ENCODE measurements around the gene FAM20C. TPM values are rescaled to one million over a fixed set of nuclear protein-coding genes. Genes with fewer than 3 reads are reported as not detected.

The FAM20C gene
- total RNA-seq, 1 experiment from 2014 or later: 62.4 TPM

GRCh38 chr7:274266-274665 lies 81.9 kb downstream of the FAM20C start:
- H3K27ac ChIP-seq (ENCODE audit: low read length): no peak overlapping the region
- TF ChIP-seq TCF7L2 (IDR thresholded peaks at IDR 0.05; ENCODE audit: low read depth, low read length): no peak
- no peak for TF ChIP-seq CTCF (IDR thresholded peaks at IDR 0.05)
- TF ChIP-seq POLR2AphosphoS5 (IDR thresholded peaks at IDR 0.05; ENCODE audit: low read depth, low read length): no peak
- no peak for TF ChIP-seq SIN3A (IDR thresholded peaks at IDR 0.05; ENCODE audit: borderline replicate concordance, insufficient read depth, low read depth, low read length)
- TF ChIP-seq, protein P1, sequence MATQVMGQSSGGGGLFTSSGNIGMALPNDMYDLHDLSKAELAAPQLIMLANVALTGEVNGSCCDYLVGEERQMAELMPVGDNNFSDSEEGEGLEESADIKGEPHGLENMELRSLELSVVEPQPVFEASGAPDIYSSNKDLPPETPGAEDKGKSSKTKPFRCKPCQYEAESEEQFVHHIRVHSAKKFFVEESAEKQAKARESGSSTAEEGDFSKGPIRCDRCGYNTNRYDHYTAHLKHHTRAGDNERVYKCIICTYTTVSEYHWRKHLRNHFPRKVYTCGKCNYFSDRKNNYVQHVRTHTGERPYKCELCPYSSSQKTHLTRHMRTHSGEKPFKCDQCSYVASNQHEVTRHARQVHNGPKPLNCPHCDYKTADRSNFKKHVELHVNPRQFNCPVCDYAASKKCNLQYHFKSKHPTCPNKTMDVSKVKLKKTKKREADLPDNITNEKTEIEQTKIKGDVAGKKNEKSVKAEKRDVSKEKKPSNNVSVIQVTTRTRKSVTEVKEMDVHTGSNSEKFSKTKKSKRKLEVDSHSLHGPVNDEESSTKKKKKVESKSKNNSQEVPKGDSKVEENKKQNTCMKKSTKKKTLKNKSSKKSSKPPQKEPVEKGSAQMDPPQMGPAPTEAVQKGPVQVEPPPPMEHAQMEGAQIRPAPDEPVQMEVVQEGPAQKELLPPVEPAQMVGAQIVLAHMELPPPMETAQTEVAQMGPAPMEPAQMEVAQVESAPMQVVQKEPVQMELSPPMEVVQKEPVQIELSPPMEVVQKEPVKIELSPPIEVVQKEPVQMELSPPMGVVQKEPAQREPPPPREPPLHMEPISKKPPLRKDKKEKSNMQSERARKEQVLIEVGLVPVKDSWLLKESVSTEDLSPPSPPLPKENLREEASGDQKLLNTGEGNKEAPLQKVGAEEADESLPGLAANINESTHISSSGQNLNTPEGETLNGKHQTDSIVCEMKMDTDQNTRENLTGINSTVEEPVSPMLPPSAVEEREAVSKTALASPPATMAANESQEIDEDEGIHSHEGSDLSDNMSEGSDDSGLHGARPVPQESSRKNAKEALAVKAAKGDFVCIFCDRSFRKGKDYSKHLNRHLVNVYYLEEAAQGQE (IDR thresholded peaks at IDR 0.05; ENCODE audit: insufficient read depth in 1 of 2, low read depth in 2 of 2, low read length in 1 of 2): no peak
- no peaks in the 10 kb centered on the region for H3K36me3 ChIP-seq (ENCODE audit: control insufficient read depth, insufficient read depth, low read length)
- CTCF ChIA-PET: no interaction called here
- no peak for DNase-seq (ENCODE audit: low read depth, low spot score)
- intact Hi-C loops (cut with micrococcal nuclease; ENCODE audit: unreplicated experiment) (no loop called here), in situ Hi-C loops (cut with HindIII; ENCODE audit: low pct_unique_long_range_greater_than_20kb, low sequenced_read_pairs) (no loop called here)
- no peaks in the 10 kb centered on the region for H3K4me1 ChIP-seq (ENCODE audit: control insufficient read depth, insufficient read depth, low read length)
- H3K9me3 ChIP-seq (ENCODE audit: control insufficient read depth, insufficient read depth, low read depth, low read length): no peaks in the 10 kb centered on the region
- POLR2A ChIA-PET: no interaction called here
- H3K4me3 ChIP-seq (ENCODE audit: low read depth in 2 of 2, low read length in 2 of 2): no peak overlapping the region
- no peak for ATAC-seq
- no TSS peak for BruUV-seq (replicated peaks)
- no peaks in the 10 kb centered on the region; the same call in 1 of the 2 replicates for H3K27me3 ChIP-seq (ENCODE audit: control insufficient read depth, insufficient read depth, low read length)

- Histone ChIP-seq H3K4me3 (ENCODE audit: low read depth in 2 of 2, low read length in 2 of 2) (no peak overlapping the region), H3K36me3 (ENCODE audit: control insufficient read depth, insufficient read depth, low read length) (no peaks in the 10 kb centered on the region), H3K27ac (ENCODE audit: low read length) (no peak overlapping the region), H3K9me3 (ENCODE audit: control insufficient read depth, insufficient read depth, low read depth, low read length) (no peaks in the 10 kb centered on the region), H3K27me3 (ENCODE audit: control insufficient read depth, insufficient read depth, low read length) (peaks cover under 1% of the 10 kb centered on the region; the same call in 1 of the 2 replicates), H3K4me1 (ENCODE audit: control insufficient read depth, insufficient read depth, low read length) (no peaks in the 10 kb centered on the region)
- ATAC-seq (no peak), DNase-seq (ENCODE audit: low read depth, low spot score) (no peak)
- intact Hi-C loops (cut with micrococcal nuclease; ENCODE audit: unreplicated experiment): no loop called here
- ChIA-PET CTCF (no interaction called here), POLR2A (no interaction called here)
- TF ChIP-seq TCF7L2 (IDR thresholded peaks at IDR 0.05; ENCODE audit: low read depth, low read length) (no peak), CTCF (IDR thresholded peaks at IDR 0.05) (no peak)
- TF ChIP-seq, protein P1 (IDR thresholded peaks at IDR 0.05; ENCODE audit: insufficient read depth in 1 of 2, low read depth in 2 of 2, low read length in 1 of 2): no peak
- in situ Hi-C loops (cut with HindIII; ENCODE audit: low pct_unique_long_range_greater_than_20kb, low sequenced_read_pairs): no loop called here
- BruUV-seq (replicated peaks): no TSS peak
Measured at GRCh38 chr7:276230-276835, 84.0 kb downstream of the FAM20C start.

Measured in Panc1 (cell line).